Neutrophil (primary cell): Measurements from ENCODE around the gene KIAA1328.

Experiments used
- H3K27ac ChIP-seq: fragments of 200-600 bp; sonication (generic); 2 replicates; pipeline ENCODE4 v1.5.1; 2016; ENCODE audit warnings: mild to moderate bottlenecking, moderate library complexity
- H3K27me3 ChIP-seq: fragments of 200-600 bp; sonication (generic); 2 replicates; pipeline ENCODE4 v1.6.0; 2016; ENCODE audit warnings: mild to moderate bottlenecking
- H3K36me3 ChIP-seq: fragments of 200-600 bp; sonication (generic); 2 replicates; pipeline ENCODE4 v1.5.1; 2017
- H3K4me1 ChIP-seq, 2 experiments: fragments of 200-600 bp in 1 of 2; sonication (generic) in 1 of 2; 1 replicate in 1 of 2; 2 replicates in 1 of 2; pipeline versions ENCODE4 v1.5.1 to v1.6.1; 2013 to 2016; ENCODE audit warnings: low read depth in 1 of 2, low read length in 1 of 2, mild to moderate bottlenecking in 1 of 2, moderate library complexity in 1 of 2; ENCODE audit not compliant: control insufficient read depth in 1 of 2, insufficient read depth in 1 of 2
- H3K4me3 ChIP-seq, 2 experiments: fragments of 200-600 bp in 1 of 2; sonication (generic) in 1 of 2; 1 replicate in 1 of 2; 2 replicates in 1 of 2; pipeline ENCODE4 v1.5.1; 2013 to 2016; ENCODE audit warnings: low read depth in 1 of 2, low read length in 1 of 2, mild to moderate bottlenecking in 1 of 2, moderate library complexity in 1 of 2
- H3K9me3 ChIP-seq: fragments of 200-600 bp; sonication (generic); 2 replicates; pipeline ENCODE4 v1.5.1; 2016
- CTCF ChIP-seq: fragments of 200-600 bp; sonication (generic); IDR thresholded peaks from 2 replicates; pipeline ENCODE4 v1.5.1; 2016; ENCODE audit warnings: antibody characterized with exemption

KIAA1328 gene

GRCh38 chr18:37182340-37183135, 353.6 kb downstream of the KIAA1328 start:
- no peak for TF ChIP-seq CTCF
- no peaks in the 10 kb centered on the region for H3K27me3 ChIP-seq
- H3K4me1 ChIP-seq = no peaks in the 10 kb centered on the region
- no peaks in the 10 kb centered on the region for H3K9me3 ChIP-seq
- no peak overlapping the region for H3K27ac ChIP-seq
- no peak overlapping the region for H3K4me3 ChIP-seq
- no peaks in the 10 kb centered on the region for H3K36me3 ChIP-seq

DNA sequence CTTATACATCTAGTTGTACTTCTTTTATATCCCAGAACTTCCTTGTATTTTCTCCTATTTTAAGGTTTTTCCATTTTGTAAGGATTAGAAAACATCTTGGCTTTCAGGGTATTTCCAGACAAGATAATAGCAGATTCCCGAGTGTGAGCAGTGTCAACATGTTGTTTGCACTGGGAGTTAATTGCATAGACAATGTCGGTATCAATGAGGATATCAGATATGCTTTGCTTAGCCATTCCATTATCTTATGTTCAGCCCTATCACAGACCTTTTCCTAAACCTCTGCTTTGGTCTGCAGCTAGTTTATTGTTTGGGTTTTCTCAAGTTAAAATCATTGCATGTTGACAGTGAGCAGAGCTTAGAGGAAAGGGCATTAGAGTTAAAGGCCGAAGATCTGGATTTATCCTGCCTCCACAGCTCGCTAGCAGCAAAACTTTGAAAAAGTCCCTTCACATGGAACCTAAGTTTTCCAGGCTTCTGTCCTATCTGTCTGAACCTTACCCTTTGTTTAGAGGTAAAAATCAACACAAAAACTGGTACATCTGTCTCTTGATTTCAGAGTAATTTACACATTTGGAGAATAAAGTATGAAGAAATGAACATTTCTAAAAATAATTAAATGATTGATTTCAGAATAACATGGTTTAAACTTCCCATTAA, 355.4 kb downstream of the KIAA1328 start:
- no peak for TF ChIP-seq CTCF
- no peaks in the 10 kb centered on the region for H3K4me1 ChIP-seq
- no peaks in the 10 kb centered on the region for H3K27me3 ChIP-seq
- no peaks in the 10 kb centered on the region for H3K36me3 ChIP-seq
- no peak overlapping the region for H3K27ac ChIP-seq
- H3K9me3 ChIP-seq = no peaks in the 10 kb centered on the region
- no peak overlapping the region for H3K4me3 ChIP-seq

DNA sequence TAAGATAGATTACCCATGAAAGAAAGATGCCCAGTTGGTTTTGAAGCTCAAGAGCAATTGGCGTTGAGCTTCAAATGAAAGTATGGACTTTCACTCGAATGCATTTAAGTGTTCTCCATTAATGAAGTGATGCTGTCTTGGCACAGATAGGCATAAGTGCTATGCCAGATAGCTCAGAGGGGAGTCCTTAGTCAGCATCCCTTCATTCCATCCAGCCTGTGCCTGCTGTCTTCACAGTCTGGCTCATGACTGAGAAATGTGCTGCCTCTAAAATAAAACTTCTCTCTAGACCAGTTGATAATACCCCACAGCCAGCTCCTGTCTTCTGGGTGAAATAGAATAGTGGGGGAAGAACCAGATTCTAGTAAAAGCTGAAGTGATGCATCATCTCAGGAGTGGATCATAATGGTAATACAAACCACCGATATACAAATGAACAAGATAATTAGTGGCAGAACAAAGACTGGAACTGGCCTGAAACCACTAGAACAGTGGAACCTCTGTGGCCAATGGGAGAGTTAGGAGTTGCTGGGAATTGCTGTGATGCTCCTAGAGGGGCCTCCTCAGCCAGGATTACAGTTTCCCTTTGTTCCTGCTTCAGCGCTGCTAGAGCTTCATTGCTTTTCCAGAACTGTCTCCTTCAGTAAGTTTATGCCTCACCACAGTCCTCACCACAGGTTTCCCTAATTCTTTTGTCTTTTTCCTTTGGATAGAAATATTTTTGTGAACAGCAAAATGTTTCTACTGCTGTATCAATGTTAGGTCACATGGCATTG, 359.3 kb downstream of the KIAA1328 start:
- Histone ChIP-seq H3K9me3 (no peaks in the 10 kb centered on the region), H3K36me3 (no peaks in the 10 kb centered on the region), H3K27ac (no peak overlapping the region), H3K27me3 (no peaks in the 10 kb centered on the region), H3K4me3 (no peak overlapping the region), H3K4me1 (no peaks in the 10 kb centered on the region)
- no peak for TF ChIP-seq CTCF

DNA sequence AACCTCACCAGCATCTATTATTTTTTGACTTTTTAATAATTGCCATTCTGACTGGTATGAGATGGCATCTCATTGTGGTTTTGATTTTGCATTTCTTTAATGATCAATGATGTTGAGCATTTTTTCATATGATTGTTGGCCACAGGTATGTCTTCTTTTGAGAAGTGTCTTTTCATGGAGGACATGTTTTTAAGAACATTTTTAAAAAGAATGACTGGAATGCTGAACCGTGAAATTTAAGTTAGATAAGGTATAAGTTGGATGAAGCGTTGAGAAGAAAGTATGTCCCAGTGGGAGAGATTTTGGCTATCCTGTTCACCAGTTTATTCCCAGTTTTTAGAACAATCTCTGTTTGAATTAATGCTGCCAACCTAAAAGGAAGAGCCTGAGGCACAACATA, 370.8 kb downstream of the KIAA1328 start:
- Histone ChIP-seq H3K36me3 (no peaks in the 10 kb centered on the region), H3K27me3 (no peaks in the 10 kb centered on the region), H3K4me3 (no peak overlapping the region), H3K4me1 (no peaks in the 10 kb centered on the region), H3K9me3 (no peaks in the 10 kb centered on the region), H3K27ac (no peak overlapping the region)
- no peak for TF ChIP-seq CTCF

GRCh38 chr18:37207343-37207742, 378.4 kb downstream of the KIAA1328 start:
- H3K27ac ChIP-seq = no peak overlapping the region
- H3K4me3 ChIP-seq = no peak overlapping the region
- no peaks in the 10 kb centered on the region for H3K36me3 ChIP-seq
- no peaks in the 10 kb centered on the region for H3K9me3 ChIP-seq
- no peak for TF ChIP-seq CTCF
- H3K27me3 ChIP-seq = no peaks in the 10 kb centered on the region
- H3K4me1 ChIP-seq = no peaks in the 10 kb centered on the region
